Measurements from ENCODE around the gene RAPGEF6.

DNA sequence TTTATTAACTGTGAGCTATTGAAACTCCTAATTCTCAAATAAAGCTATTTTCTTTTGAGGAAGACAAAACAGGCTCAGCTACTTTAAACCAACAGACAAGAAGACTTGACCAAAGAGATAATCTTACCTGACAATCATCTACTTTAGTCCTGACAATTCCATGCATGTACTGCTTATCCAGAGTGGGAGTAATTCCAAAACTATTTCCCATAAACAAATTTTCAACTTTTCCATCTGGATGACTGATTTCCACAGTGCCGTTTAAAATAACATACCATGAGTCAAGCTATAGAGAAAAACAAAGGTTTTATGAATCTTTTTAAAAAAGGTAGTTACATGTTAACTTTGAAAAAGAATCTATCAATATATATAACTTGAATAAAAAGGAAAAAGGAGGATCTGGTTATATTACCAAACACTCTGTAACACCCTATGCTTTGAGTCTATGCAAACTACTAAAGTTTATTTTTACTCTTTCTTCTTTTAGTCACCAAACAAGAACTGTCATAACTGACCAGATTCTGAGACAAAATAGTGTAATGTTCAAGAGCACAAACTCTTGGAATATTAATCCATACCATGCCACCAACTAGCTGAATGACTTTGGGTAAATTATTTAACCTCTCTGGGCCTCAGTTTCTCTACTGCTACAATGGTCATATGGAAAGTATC lies 129.7 kb downstream of the RAPGEF6 start:
- TF ChIP-seq POLR2AphosphoS5 (IDR thresholded peaks at IDR 0.05; ENCODE audit: borderline replicate concordance, low read depth, low read length) (no peak), EZH2 (IDR thresholded peaks at IDR 0.05) (no peak), FOXP2 (optimal IDR thresholded peaks at IDR 0.05; ENCODE audit: control extremely low read depth, extremely low read length, insufficient read depth) (no peak)

All from SK-N-MC (cell line).